ENCODE measurements around the gene DYNLRB1.

DNA sequence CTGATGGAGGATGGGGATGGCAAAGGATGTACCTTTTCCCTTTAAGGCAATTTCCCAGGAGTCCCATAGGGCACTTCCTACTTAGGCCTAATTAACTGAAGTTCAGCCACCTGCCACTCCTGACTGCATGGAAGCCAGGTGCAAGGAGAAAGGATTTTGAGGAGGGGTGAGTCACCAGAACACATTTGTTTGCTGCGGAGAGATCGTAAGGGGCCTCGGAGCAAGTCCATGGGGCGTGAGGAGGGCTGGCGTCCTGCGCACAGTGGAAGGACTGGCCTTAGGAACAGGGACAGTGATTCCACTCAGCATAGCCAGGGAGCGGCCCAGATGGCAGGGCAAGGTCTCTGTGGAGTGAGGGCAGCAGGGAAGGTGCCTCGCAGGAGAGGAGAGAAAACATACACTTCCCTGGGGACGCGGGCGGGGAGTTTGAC is 30.5 kb downstream of the DYNLRB1 start:
- TF ChIP-seq POLR2A (IDR thresholded peaks at IDR 0.05; ENCODE audit: low read depth, low read length) = no peak
- no peak for TF ChIP-seq TAF1 (IDR thresholded peaks at IDR 0.05; ENCODE audit: borderline replicate concordance, low read depth, low read length)

Measured in GM12892 (cell line).